SKM-1 treated with dmso at 0.1 percent for 144 hours (cell line): Measurements from ENCODE around the gene GFPT2.

Source experiments
- DNase-seq: peaks from one replicate; lab custom pipeline; 2025; ENCODE audit not compliant: unreplicated experiment; lab: John Stamatoyannopoulos, UW

GFPT2 gene

GRCh38 chr5:180353048-180353979, at the start of gene GFPT2:
GFPT2 (minus strand) TSS chr5:180353336; CDS start chr5:180353217, 119 bp downstream.
- DNase-seq: no peak

- no peak for DNase-seq
Observed at GRCh38 chr5:180402716-180403115, 49.6 kb upstream of the GFPT2 start.

GRCh38 chr5:180401229-180401907, 48.2 kb upstream of the GFPT2 start:
- no peak for DNase-seq

- DNase-seq: no peak
Observed at GRCh38 chr5:180400416-180400815, 47.3 kb upstream of the GFPT2 start.

GRCh38 chr5:180399401-180400215, 46.5 kb upstream of the GFPT2 start:
- no peak for DNase-seq

- DNase-seq: no peak
Observed at GRCh38 chr5:180396926-180397325, 43.8 kb upstream of the GFPT2 start.

- DNase-seq: no peak
Observed at GRCh38 chr5:180395540-180396274, 42.6 kb upstream of the GFPT2 start.

- no peak for DNase-seq
Observed at GRCh38 chr5:180394031-180394636, 41.0 kb upstream of the GFPT2 start.

- DNase-seq: no peak
Observed at GRCh38 chr5:180391276-180391675, 38.1 kb upstream of the GFPT2 start.

- no peak for DNase-seq
Observed at GRCh38 chr5:180390441-180391190, 37.5 kb upstream of the GFPT2 start.

- no peak for DNase-seq
Observed at GRCh38 chr5:180389252-180390101, 36.3 kb upstream of the GFPT2 start.

GRCh38 chr5:180387798-180388197, 34.7 kb upstream of the GFPT2 start:
- DNase-seq: no peak

- DNase-seq: no peak
Observed at GRCh38 chr5:180382926-180383325, 29.8 kb upstream of the GFPT2 start.

- DNase-seq: no peak
Observed at GRCh38 chr5:180381851-180382480, 28.8 kb upstream of the GFPT2 start.

GRCh38 chr5:180381428-180381827, 28.3 kb upstream of the GFPT2 start:
- no peak for DNase-seq

GRCh38 chr5:180380856-180381255, 27.7 kb upstream of the GFPT2 start:
- no peak for DNase-seq

- DNase-seq: no peak
Observed at GRCh38 chr5:180380441-180380840, 27.3 kb upstream of the GFPT2 start.
